ENCODE results near the gene TTBK1.

DNA sequence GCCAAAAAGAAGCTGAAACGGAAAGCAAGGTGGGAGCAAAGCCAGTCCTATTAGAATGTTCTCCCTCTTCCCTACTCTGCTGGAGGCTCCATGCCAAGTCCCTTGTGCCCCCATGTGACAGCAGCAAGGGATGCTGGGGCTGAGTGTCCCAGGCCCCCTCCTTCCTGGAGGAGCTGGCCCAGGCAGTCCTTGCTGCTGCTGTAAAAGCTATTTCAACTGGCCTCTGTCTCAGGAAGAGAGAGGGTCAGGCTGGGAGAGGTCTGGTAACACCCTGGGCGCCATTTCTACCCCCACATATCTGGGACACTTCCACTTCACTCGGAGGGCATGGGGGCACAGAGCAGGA lies 25.0 kb downstream of the TTBK1 start:
- TF ChIP-seq, protein P1, sequence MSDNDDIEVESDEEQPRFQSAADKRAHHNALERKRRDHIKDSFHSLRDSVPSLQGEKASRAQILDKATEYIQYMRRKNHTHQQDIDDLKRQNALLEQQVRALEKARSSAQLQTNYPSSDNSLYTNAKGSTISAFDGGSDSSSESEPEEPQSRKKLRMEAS (IDR thresholded peaks at IDR 0.05; ENCODE audit: low read depth): no peak
- TF ChIP-seq TAF1 (IDR thresholded peaks at IDR 0.05; ENCODE audit: borderline replicate concordance, low read depth, low read length): no peak
- TF ChIP-seq, protein P2, sequence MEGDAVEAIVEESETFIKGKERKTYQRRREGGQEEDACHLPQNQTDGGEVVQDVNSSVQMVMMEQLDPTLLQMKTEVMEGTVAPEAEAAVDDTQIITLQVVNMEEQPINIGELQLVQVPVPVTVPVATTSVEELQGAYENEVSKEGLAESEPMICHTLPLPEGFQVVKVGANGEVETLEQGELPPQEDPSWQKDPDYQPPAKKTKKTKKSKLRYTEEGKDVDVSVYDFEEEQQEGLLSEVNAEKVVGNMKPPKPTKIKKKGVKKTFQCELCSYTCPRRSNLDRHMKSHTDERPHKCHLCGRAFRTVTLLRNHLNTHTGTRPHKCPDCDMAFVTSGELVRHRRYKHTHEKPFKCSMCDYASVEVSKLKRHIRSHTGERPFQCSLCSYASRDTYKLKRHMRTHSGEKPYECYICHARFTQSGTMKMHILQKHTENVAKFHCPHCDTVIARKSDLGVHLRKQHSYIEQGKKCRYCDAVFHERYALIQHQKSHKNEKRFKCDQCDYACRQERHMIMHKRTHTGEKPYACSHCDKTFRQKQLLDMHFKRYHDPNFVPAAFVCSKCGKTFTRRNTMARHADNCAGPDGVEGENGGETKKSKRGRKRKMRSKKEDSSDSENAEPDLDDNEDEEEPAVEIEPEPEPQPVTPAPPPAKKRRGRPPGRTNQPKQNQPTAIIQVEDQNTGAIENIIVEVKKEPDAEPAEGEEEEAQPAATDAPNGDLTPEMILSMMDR (IDR thresholded peaks at IDR 0.05): no peak
- no peak for TF ChIP-seq JUND (IDR thresholded peaks at IDR 0.05)
- no peak for TF ChIP-seq RAD21 (IDR thresholded peaks at IDR 0.05; ENCODE audit: low read length)
- no peak for TF ChIP-seq ELF1 (IDR thresholded peaks at IDR 0.05)
- no peak for TF ChIP-seq TEAD4 (IDR thresholded peaks at IDR 0.05; ENCODE audit: borderline replicate concordance, insufficient read depth)
- TF ChIP-seq NRF1 (IDR thresholded peaks at IDR 0.05; ENCODE audit: low read depth, low read length): no peak
